HG02759 (cell line): Measurements from ENCODE around the gene THSD7B.

Experiments
- ATAC-seq: cut with Tn5 transposase; IDR thresholded peaks from one replicate; pipeline ENCODE4 v1.9.1; 2021; ENCODE audit warnings: mild to moderate bottlenecking, moderate library complexity; ENCODE audit not compliant: unreplicated experiment

The THSD7B gene

DNA sequence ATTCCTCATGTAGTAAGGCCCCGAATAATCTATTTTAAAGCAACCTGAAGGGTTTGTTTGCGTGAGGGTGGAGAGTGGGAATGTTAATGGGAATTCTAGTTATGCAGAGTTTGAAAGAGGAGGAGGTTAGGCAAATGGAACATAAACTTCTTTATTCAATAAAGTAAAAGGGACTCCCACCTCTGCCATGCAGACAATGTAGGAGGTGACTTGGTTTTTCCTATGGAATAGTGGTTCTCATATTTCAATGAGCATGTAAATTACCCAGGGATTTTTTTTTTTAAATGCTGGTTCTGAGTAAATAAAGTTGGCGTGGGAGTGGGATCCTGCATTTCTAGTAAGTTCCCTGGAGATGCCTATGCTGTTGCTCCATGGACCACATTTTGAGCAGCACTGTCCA is 367.9 kb downstream of the THSD7B start:
- no peak for ATAC-seq

DNA sequence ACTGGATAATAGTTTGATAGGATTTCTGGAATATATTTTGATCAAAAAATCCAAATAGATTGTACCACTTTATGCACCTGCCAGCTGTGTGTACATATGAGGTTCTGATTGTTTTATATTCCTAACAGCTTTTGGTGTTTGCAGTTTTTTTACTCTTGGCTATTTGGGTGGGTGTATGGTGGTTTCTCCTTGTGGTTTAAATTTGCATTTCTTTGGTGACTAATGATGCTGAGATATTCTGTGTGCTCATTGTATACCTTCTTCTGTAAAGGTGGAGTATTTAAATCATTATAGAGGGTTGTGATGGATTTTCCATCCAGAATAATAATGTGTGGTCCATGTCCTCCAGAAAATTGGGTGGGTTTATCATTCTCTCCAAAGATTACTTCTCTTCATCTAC is 372.9 kb downstream of the THSD7B start:
- ATAC-seq, result no peak

DNA sequence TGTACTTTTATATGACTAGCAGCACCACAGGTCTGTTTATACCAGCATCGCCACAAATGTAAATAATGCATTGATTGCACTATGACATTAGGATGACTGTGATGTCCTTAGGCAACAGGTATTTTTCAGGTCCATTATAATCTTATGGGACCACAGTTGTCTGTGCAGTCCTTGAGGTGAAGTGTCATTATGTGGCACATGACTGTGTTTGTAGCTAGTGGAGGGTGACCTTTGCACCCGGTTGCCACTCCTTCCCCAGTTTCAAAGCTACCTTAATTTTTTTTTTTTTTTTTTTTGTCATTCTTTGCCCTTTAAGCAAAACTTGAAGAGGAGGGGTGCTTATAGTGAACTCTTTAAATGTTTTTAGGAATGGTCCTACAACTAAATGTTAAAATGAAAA is 386.4 kb downstream of the THSD7B start:
- no peak for ATAC-seq

DNA sequence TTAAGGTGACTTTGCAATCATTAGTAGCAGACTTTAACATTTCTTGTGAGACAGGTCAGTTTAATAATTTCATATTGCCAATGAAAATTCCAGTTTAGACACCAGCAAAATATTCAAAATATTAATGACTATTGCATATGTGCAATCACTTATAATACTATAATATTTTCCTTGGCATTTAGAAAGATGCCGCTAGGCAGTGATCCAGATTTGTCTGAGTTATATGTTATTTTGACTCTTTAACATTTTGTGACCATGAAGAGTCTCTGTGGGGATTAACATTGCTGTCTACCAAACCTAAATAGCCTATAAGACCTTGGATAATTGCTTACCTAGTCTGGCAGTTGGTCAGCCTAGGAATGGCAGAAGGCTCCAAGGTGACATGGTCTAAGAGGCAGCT is 389.6 kb downstream of the THSD7B start:
- no peak for ATAC-seq

DNA sequence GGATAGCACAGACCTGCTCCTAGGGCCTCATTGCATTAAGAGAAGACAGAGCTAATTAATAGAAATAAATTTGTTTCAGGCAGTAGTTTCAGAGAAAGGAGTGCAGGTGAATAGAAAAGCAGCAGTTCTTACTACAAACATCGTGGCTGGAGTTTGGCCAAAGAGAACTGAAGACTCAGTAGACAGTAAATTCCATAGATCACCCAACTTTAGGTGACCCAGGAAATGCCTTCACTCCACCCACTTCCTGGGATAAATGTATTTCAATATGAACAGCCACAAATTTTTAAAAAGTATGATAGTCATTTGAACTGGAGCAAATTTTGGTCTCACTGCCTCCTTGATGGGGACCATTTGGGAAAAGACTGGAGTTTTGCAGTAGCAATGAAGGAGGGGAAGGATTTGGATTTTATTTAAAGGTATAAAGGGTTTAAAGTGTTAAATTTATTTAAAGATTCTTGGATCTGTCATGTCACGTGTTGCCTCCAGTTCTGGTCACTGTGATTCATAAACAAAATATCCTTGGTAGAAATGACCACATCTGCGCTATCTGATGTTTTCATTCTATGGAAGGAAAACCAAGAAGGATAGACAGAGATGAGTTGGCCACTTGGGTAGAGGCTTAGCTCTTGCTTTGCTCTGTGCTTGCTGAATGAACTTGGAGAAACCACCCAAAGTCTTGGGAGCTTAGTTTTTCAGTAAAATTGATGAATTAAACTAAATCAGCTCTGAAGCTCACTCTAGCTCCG is 390.2 kb downstream of the THSD7B start:
- ATAC-seq, result no peak

DNA sequence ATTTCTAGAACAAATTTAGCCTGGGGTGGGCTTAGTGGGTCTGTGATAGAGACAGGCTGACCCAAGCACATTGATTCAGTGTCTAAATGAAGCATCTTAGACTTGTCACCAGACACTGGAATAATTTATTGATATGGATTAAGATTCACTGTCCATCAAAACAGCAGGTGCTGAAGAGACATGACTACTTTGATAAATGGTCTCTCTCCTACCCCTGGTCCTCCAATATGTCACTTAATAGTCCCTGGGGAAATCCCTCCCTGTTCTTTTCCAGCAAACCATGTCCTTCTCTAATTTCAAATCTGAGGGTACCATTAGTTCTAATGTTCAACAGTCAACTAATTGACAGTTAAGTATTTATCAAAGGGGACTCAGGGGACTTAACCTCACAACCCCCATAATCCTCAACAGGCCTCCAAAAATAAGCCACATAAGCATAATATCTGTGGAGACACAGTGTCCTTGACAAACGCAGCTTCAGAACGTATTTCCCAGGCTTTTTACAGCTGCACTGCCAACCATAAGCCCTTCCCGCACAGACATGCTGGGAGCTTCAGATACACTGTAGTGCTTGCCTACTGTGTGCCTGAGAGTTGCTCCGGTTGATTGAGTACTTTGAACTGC is 391.0 kb downstream of the THSD7B start:
- ATAC-seq, result no peak

DNA sequence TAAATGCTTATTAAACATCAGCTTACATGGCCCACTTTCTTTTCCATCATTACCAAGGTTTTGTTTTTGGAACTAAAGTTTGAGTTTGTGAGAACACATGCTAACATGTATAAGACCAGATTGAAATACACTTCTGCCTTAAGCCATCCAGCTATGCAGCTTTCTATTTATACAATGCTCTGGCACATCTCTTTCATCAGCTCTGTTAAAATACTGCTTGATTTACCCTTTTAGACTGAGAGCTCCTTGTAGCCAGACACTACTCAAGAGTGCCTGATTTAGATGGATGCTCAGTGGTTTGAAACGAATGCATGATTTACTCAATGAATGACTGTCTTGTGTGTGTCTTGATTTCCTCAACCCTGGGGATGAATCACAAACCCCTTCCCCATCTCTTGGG is 392.5 kb downstream of the THSD7B start:
- ATAC-seq, result no peak

DNA sequence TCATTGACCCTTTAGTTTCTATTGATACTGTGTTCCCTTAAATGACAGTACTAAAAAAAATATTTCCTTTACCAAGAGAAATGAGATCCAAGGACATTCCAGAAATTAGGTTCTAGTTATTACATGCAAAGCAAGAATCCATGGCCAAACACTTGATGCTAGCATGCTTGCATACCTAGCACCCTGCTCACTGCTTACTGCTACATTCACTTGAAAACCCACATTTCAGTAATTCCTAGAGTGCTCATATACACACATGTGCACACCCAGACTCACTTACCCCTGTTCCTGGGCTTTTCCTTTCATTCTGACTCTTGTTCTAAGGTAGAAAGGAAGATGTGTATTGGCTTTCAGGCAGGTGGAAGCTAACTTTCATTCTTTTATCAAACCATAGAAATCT is 395.9 kb downstream of the THSD7B start:
- no peak for ATAC-seq

DNA sequence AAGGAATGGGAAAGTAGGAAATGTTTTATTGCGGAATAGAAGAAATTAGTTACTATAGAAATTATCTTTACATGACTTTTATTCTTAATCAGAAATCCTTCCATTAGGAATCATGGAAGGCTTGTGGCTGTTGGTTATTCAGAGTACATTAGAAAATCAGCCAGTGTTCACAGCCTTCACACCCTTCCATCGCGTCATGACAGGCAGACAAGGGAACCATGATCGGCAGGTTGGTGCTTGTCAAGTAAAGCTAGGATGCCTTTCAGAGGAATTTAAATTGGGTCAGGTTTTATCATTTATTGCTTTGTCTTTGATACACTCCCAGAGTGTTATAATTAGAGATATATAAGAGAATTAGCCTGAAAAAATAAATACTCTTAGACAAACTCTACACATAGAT is 400.6 kb downstream of the THSD7B start:
- no peak for ATAC-seq

DNA sequence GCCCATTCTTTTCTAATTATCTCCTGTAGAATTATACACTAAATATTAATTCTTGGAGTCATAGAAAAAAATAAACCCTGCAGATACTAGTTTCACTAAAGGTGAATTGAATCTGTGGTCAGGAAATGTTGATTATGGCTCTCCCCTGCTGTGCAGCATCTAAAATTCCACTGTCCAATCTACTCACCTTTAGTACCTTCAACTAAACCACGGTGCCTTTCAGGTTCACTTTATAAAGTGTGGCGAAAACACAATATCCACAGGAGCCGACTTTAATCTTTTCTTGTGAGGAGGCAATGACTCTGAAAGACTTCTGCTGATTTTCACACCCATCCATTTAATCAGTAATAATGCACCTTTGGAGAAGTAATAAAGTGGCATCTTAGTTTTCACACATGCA is 402.3 kb downstream of the THSD7B start:
- no peak for ATAC-seq

DNA sequence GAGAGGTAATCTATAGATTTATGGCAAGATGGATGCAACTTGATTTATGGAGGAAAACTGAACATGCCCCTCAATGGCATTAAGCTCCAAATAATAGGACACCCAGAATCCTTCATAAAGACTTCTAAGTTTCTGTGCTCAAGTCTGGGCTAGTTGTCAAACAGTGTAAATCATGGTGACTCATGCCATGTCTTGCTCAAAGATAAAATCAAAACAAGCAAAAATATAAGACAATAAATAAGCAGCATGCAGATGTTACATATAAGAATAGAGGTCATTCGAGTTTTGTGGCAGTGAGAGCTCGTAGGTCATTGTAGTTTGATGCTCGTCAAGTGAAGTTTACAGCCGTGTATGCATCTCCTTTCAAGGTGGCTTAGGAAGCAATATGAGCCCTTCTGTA is 403.2 kb downstream of the THSD7B start:
- ATAC-seq, result no peak

DNA sequence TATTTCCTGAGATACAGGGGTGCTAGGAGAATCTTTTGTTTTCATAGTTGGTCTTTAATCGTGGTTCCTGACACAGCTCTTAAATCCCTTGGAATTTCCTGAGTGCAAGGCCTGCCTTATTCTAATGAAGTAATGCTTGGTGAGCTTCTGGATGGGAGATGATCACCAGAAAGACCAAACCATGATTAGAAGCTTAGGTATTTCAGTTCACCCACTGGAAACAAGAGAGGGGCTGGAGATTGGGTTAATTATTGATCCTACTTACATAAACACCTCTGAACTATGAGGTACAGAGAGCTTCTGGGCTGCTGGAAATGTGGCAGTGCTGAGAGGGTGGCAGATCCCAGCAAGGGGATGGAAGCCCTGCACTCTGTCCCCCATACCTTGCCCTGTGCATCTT is 406.8 kb downstream of the THSD7B start:
- no peak for ATAC-seq

DNA sequence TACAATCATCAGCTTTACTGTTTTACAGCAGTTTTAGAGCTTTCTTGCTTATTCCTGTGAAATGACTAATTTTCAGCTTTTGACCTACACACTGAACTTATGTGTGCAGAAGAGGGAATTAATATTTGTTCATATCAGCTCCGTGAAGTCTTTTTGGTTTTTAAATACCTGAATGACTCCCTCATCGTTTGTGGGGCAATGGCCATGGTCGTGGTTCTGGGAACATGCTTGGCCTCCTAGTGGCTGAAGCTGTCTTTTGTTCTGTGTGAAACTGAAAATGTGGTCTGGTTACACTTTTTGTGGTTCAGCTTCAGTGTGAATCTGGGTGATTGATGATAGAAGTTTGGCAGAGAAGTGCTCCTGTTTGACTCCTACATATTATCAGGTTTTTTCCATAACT is 408.1 kb downstream of the THSD7B start:
- peak; percentile 90 for ATAC-seq

DNA sequence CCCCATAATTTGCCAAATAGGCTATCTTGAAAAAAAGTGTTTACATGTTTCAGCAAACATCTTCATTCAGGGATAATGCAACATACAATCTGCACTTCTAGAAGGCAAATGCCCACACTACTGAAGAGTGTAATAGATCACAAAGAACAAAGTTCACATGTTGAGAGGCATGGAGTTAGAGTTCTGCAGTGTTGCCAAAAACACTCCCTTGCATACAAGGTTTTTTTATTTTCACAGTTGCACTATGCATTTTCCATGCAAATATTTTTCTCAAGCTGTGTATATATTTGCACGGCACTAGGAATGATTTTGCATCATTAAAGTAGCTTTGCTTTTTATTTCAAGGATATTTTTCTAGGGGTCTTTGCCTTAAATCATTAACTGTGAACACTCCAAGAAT is 409.9 kb downstream of the THSD7B start:
- ATAC-seq, result no peak

DNA sequence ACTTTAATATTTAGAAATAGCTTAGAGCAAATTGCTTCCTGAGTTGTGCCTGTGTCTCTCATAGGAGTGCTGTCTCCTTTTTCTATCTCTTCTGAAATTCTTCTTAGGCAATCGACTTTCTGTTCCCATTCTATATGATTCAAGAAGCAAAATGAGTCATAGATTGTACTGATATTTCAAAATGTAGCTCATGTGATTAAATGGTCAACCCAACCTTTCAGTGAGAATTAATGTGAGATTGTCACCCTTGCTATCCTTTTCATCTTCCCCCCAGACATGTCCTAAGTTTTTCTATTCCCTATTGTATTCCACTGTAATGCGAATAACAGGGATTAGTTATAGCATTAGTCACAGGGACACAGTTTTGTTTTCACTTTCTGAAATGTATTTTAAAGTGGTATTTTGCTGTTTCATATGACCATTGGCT is 413.6 kb downstream of the THSD7B start:
- ATAC-seq, result no peak

DNA sequence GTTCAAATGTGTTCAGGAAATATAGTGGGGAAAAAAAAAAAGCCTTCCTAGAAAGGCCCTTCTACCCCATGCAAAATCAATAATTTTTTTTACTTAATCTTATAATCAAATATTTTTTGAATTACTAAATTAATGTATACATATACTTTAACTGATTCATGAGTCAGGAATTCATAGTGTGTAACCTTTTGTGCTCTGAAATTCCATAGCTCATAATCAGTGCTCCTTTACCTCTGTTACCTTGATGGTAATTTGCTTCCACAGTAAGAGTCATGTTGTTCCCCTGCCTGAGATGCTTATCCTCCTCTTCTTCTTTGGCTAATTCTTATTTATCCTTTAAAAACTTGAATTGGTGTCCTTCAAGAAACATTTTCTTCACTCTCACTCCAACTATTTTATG is 414.2 kb downstream of the THSD7B start:
- no peak for ATAC-seq

DNA sequence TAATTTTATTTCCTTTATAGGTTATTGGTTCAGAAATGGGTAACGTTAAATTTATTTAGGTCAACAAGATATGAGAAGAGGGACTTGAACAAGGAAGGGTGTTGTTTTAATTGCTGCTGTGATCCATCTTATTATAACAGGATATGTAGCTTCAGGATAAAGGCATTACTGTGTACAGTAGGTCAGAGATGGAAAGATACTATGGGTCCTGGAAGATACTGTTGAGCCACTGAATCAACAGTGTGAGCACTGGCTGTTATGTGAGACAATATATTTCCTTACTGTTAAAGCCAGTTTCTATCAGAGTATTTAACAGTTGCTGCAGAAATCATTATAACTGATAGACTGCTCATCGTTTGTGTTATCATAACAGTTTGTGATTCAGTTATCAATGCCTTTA is 414.7 kb downstream of the THSD7B start:
- ATAC-seq, result no peak

DNA sequence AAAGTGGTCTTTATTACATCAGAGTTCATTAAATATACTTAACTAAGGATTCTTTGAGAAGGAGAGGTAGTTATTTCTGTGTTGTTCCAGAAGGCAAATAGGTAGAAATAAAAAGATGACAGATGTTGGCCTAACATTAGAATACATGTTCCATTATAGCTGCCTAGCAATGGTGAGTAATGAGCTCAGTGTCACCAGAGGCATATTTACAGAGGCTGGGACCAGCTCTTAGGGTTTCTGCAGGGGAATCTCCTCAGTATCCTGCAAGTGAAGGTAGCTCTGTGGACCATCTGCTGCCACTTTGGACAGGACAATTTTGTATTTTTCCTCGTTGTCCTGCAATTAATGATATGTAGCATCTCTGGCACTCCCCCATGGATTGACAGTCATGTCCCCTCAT is 416.0 kb downstream of the THSD7B start:
- ATAC-seq, result no peak

DNA sequence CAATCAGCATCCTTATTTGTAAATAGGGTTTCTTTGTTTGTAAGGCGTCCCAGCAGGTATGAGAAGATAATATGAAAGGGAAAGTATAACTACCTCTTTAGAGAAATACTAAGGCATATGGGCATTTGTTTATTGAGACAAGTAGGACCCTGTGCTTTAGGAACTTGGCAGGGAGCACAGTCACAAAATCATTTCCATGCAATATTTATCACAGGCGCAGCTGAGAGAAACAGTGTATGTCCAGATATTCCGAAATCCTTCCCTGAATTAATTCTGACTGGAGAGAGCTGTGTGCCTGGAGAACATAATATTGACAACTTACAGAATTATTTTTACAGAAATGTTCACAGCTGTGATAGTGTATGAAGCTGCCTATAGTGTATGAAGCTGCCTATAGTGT is 416.7 kb downstream of the THSD7B start:
- ATAC-seq, result no peak

DNA sequence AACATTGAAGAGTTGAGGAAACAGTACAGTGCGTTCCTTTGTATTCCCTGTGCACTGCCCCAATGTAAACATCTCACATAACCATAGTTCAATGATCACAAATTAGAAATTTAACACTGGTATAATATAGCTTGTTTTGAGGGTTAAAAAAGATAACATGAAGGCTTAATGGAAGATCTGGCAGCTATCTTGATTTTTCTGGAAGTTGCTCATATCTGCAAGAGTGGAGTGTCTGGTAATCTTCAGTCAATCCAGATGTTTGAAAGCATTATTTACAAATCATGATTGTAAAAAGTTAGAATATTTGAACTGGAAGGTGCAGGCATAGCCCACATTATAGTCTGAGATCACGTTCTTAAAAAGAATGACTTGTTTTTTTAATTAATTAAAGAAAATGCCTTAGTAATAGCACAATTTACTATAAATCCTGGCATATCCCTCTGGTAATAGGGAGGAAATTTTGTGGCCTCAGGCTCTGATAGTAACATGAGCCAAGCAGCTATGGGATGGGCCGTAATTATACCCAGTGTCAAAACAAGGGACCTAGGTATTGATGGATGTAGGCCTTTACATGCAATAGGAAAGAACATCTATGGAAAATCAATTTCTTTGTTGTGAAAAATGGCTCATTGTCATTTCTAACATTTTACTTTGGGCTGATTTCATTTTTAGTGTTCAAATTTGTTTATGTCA is 418.0 kb downstream of the THSD7B start:
- no peak for ATAC-seq

DNA sequence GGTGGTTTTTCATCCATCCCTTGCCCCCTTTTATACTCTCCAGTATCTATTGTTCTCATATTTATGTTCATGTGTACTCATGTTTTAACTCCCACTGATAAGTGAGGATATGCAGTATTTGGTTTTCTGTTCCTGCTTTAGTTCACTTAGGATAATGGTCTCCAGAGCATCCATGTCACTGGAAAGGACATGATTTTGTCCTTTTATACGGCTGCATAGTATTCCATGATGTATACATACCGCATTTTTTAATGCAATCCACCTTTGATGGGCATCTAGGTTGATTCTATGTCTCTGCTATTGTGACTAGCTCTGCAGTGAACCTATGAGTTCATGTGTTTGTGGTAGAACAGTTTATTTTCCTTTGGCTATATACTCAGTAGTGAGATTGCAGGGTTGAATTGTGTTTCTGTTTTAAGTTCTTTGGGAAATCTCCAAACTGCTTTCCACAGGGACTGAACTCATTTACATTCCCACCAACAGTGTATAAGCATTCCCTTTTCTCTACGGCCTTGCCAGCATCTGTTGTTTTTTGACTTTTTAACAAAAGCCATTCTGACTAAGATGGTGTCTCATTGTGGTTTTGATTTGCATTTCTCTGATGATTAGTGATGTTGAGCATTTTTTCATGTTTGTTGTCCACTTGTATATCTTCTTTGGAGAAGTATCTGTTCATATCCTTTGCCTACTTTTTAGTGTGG is 420.2 kb downstream of the THSD7B start:
- ATAC-seq, result no peak

DNA sequence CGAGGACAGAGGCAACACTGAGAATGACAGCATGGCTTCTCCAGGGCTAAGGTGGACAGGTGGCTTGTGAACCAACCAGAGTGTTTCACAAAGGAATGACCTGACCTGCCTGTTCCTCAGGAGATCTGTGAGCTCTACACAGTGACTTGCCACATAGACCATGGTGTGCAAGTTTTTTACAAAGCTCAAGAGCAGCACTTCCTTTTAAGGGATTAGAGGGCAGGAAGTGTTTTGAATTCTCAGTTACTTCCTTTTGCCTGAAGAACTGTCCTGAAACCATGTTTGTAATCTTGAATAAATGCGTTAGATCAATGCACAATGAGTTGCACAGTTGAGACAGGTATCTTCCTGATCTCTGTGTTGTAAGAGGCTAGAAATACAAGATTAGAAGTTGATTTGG is 421.9 kb downstream of the THSD7B start:
- no peak for ATAC-seq
